Neural progenitor cell (in vitro differentiated cells): Measurements from ENCODE around the gene CAMK1. TPM values are rescaled to one million over a fixed set of nuclear protein-coding genes. Genes with fewer than 3 reads are reported as not detected.

Experiments used
- DNase-seq: peaks from one replicate; pipeline ENCODE4 v3.0.0-alpha.2; 2016; ENCODE audit warnings: low spot score
- H2AFZ ChIP-seq: fragments of 200-600 bp; sonication (generic); replicated peaks from 2 replicates; pipeline ENCODE4 v1.6.1; 2016; ENCODE audit warnings: antibody characterized with exemption
- H3F3A ChIP-seq: fragments of 200-600 bp; sonication (generic); 2 replicates; pipeline ENCODE4 v1.6.1; 2016; ENCODE audit warnings: antibody characterized with exemption, low read depth
- H3K27ac ChIP-seq: fragments of 200-600 bp; sonication (generic); 2 replicates; pipeline ENCODE4 v1.5.1; 2016; ENCODE audit warnings: mild to moderate bottlenecking
- H3K27me3 ChIP-seq: fragments of 200-600 bp; sonication (generic); 2 replicates; pipeline ENCODE4 v1.6.1; 2016; ENCODE audit warnings: mild to moderate bottlenecking, moderate library complexity
- H3K36me3 ChIP-seq: fragments of 200-600 bp; sonication (generic); 2 replicates; pipeline ENCODE4 v1.5.1; 2016
- H3K4me1 ChIP-seq: fragments of 200-600 bp; sonication (generic); 2 replicates; pipeline ENCODE4 v1.6.1; 2016; ENCODE audit warnings: mixed run types
- H3K4me2 ChIP-seq: fragments of 200-600 bp; sonication (generic); 2 replicates; pipeline ENCODE4 v1.6.1; 2016
- H3K4me3 ChIP-seq: fragments of 200-600 bp; sonication (generic); 2 replicates; pipeline ENCODE4 v1.5.1; 2016
- H3K79me2 ChIP-seq: fragments of 200-600 bp; sonication (generic); 2 replicates; pipeline ENCODE4 v1.6.1; 2016; ENCODE audit warnings: low read depth
- H3K9ac ChIP-seq: fragments of 200-600 bp; sonication (generic); 2 replicates; pipeline ENCODE4 v1.6.1; 2016
- H3K9me3 ChIP-seq: fragments of 200-600 bp; sonication (generic); 2 replicates; pipeline ENCODE4 v1.5.1; 2016; ENCODE audit warnings: low read depth
- H4K20me1 ChIP-seq: fragments of 200-600 bp; sonication (generic); 2 replicates; pipeline ENCODE4 v1.6.1; 2016; ENCODE audit warnings: low read depth
- H3K27ac Mint-ChIP-seq: 3 replicates; pipeline ENCODE4 v1.8.0; 2021; ENCODE audit warnings: mixed read lengths
- H3K27me3 Mint-ChIP-seq: 2 replicates; pipeline ENCODE4 v1.8.0; 2022; ENCODE audit warnings: low read depth, mild to moderate bottlenecking, inconsistent platforms, moderate library complexity, mixed read lengths; ENCODE audit not compliant: insufficient read depth
- H3K36me3 Mint-ChIP-seq: 3 replicates; pipeline ENCODE4 v1.8.0; 2021; ENCODE audit warnings: mixed read lengths
- H3K4me1 Mint-ChIP-seq: 3 replicates; pipeline ENCODE4 v1.8.0; 2021; ENCODE audit warnings: mixed read lengths
- H3K4me3 Mint-ChIP-seq: 3 replicates; pipeline ENCODE4 v1.8.0; 2021; ENCODE audit warnings: mild to moderate bottlenecking, moderate library complexity, mixed read lengths
- H3K9me3 Mint-ChIP-seq: 3 replicates; pipeline ENCODE4 v1.8.0; 2020; ENCODE audit warnings: mixed read lengths
- CTCF ChIP-seq: fragments of 200-600 bp; sonication (generic); IDR thresholded peaks from 2 replicates; pipeline ENCODE4 v1.5.1; 2017; ENCODE audit warnings: antibody characterized with exemption, mild to moderate bottlenecking
- EZH2 ChIP-seq: fragments of 200-600 bp; sonication (generic); IDR thresholded peaks from 2 replicates; pipeline ENCODE4 v1.6.1; 2017; ENCODE audit warnings: antibody characterized with exemption, mild to moderate bottlenecking, moderate library complexity
- EZH2phosphoT487 ChIP-seq: fragments of 200-600 bp; sonication (generic); IDR thresholded peaks from 2 replicates; pipeline ENCODE4 v1.6.1; 2017; ENCODE audit warnings: antibody characterized with exemption
- total RNA-seq: library from RNA; depleted of rRNA; stranded (reverse); fragments of >200 nt; gene quantifications from 2 replicates; pipeline ENCODE4 v1.2.3, GENCODE V29; 2015; ENCODE audit warnings: low replicate concordance

Gene CAMK1
- total RNA-seq, 1 donor from 2014 or later: 24.9 TPM

GRCh38 chr3:9770276-9770812, 597 bp upstream of the CAMK1 start:
- TF ChIP-seq EZH2phosphoT487 (no peak), EZH2 (no peak)
- DNase-seq: no peak
- H3K4me1 Mint-ChIP-seq: peaks cover 16% of the 10 kb centered on the region
- Histone ChIP-seq H3K27ac (no peak overlapping the region), H3K4me1 (peaks cover 3% of the 10 kb centered on the region), H3F3A (peaks cover 27% of the 10 kb centered on the region), H3K4me2 (peak overlapping the region; percentile 98), H2AFZ (peak overlapping the region; percentile 85), H3K4me3 (peak overlapping the region; percentile 63), H3K9ac (no peak overlapping the region), H3K36me3 (no peaks in the 10 kb centered on the region), H3K9me3 (no peaks in the 10 kb centered on the region), H4K20me1 (no peaks in the 10 kb centered on the region), H3K27me3 (peaks cover 4% of the 10 kb centered on the region), H3K79me2 (no peaks in the 10 kb centered on the region)
- H3K27me3 Mint-ChIP-seq: peaks cover 2% of the 10 kb centered on the region
- H3K9me3 Mint-ChIP-seq: no peaks in the 10 kb centered on the region
- H3K27ac Mint-ChIP-seq: no peak overlapping the region
- H3K36me3 Mint-ChIP-seq: peaks cover 3% of the 10 kb centered on the region
- H3K4me3 Mint-ChIP-seq: peak overlapping the region; percentile 71

- Histone ChIP-seq H3K79me2 (no peaks in the 10 kb centered on the region), H3K27ac (no peak overlapping the region), H2AFZ (no peak overlapping the region), H4K20me1 (no peaks in the 10 kb centered on the region), H3K9ac (peak overlapping the region; percentile 47), H3K9me3 (no peaks in the 10 kb centered on the region), H3F3A (peaks cover 28% of the 10 kb centered on the region), H3K4me3 (peak overlapping the region; percentile 63), H3K27me3 (peaks cover 4% of the 10 kb centered on the region), H3K4me1 (peaks cover 3% of the 10 kb centered on the region), H3K36me3 (no peaks in the 10 kb centered on the region), H3K4me2 (peak overlapping the region; percentile 98)
- H3K4me3 Mint-ChIP-seq: peak overlapping the region; percentile 84
- DNase-seq: no peak
- peaks cover 16% of the 10 kb centered on the region for H3K4me1 Mint-ChIP-seq
- H3K27me3 Mint-ChIP-seq: peaks cover 2% of the 10 kb centered on the region
- no peaks in the 10 kb centered on the region for H3K9me3 Mint-ChIP-seq
- no peak for TF ChIP-seq EZH2phosphoT487
- TF ChIP-seq CTCF: no peak
- TF ChIP-seq EZH2: no peak
- H3K36me3 Mint-ChIP-seq: peaks cover 3% of the 10 kb centered on the region
- peak overlapping the region; percentile 20 for H3K27ac Mint-ChIP-seq
Measured at GRCh38 chr3:9769012-9769411, 735 bp downstream of the CAMK1 start.

- no peak overlapping the region for H3K4me3 Mint-ChIP-seq
- H3K27ac ChIP-seq: no peak overlapping the region
Measured at GRCh38 chr3:9768141-9768775, 1.5 kb downstream of the CAMK1 start.

More at GRCh38 chr3:9768141-9768775, 1.5 kb downstream of the CAMK1 start:
- no peak for TF ChIP-seq EZH2
- TF ChIP-seq CTCF: no peak
- TF ChIP-seq EZH2phosphoT487: no peak
- Mint-ChIP-seq H3K36me3 (peaks cover 3% of the 10 kb centered on the region), H3K27me3 (peaks cover 2% of the 10 kb centered on the region), H3K9me3 (no peaks in the 10 kb centered on the region), H3K4me1 (peaks cover 16% of the 10 kb centered on the region), H3K27ac (peak overlapping the region; percentile 17)
- H3K79me2 ChIP-seq: no peaks in the 10 kb centered on the region
- peaks cover 4% of the 10 kb centered on the region for H3K27me3 ChIP-seq
- no peaks in the 10 kb centered on the region for H4K20me1 ChIP-seq
- H3K4me1 ChIP-seq: peaks cover 3% of the 10 kb centered on the region
- H3K9me3 ChIP-seq: no peaks in the 10 kb centered on the region
- peak overlapping the region; percentile 47 for H3K9ac ChIP-seq
- no peak for DNase-seq
- H3K4me2 ChIP-seq: peak overlapping the region; percentile 22
- no peak overlapping the region for H3K4me3 ChIP-seq
- H2AFZ ChIP-seq: no peak overlapping the region
- H3F3A ChIP-seq: peaks cover 28% of the 10 kb centered on the region
- no peaks in the 10 kb centered on the region for H3K36me3 ChIP-seq
